HG03571 (cell line): Measurements from ENCODE around the gene CASP1.
A peak's percentile ranks its signal among the peaks of the same experiment; 100 is the strongest.
"Not testable (repeated sequence)": the region's sequence is repeated elsewhere in the genome, so short reads cannot be mapped to it uniquely, and the experiment has no call there.

Source experiments
- ATAC-seq: cut with Tn5 transposase; IDR thresholded peaks from one replicate; pipeline ENCODE4 v1.9.1; 2021; ENCODE audit not compliant: unreplicated experiment

CASP1 gene

GRCh38 chr11:105034813-105035620, at the start of gene CASP1:
TSS of gene CASP1 (minus strand) at chr11:105035144. CDS start at chr11:105035113, 31 bp downstream.
- peak; percentile 98 for ATAC-seq

GRCh38 chr11:105081412-105082150, 46.6 kb upstream of the CASP1 start:
- ATAC-seq, result no peak

GRCh38 chr11:105080171-105080906, 45.4 kb upstream of the CASP1 start:
- ATAC-seq, result not testable (repeated sequence)

DNA sequence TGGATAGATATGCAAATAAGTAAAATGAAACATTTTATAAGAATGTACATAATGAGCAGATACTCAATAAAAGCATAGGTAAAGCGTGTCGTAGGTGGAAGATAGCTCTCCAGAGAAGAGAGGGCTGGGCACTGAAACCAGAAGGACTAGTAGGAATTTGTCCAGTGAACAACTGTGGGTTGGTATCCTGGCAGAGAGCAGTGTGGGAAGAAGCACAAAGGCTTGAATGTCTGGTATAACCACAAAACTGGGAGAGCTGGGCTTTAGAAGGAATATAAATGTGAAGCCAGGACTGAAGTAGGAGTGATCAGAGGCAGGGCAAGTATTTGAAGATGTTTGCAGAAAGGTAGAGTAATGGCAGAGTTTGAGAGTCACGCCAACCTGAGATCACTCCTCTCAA, 43.3 kb upstream of the CASP1 start:
- ATAC-seq, result no peak

DNA sequence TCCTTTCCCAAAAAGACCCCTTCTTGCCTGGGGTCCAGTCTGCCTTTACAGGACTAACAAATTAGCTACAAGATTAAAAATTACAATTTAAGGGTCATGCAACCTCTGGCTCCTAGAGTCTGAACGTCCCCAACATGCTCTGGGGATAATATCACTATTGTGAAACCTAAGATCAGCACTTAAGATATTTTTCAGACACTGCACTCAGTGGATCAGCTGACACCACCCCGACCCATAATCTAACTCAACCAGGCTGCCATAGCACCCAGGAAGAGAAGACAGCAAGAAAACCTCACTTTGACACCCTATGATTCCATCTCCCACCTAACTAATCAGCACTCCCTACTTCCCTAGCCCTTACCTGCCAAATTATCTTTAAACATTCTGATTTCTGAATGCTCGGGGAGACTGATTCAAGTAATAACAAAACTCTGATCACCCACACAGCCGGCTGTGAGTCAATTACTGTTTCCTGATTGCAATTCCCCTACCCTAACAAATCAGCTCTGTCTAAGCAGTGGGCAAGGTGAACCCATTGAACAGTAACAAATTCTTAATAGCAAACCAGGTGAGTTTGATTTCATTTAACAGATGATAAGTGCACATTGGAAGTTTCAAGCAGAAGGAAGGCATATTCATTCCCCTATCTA, 42.3 kb upstream of the CASP1 start:
- ATAC-seq, result not testable (repeated sequence)

- no peak for ATAC-seq
These were observed 39.2 kb upstream of the CASP1 start for GRCh38 chr11:105074166-105074530.

DNA sequence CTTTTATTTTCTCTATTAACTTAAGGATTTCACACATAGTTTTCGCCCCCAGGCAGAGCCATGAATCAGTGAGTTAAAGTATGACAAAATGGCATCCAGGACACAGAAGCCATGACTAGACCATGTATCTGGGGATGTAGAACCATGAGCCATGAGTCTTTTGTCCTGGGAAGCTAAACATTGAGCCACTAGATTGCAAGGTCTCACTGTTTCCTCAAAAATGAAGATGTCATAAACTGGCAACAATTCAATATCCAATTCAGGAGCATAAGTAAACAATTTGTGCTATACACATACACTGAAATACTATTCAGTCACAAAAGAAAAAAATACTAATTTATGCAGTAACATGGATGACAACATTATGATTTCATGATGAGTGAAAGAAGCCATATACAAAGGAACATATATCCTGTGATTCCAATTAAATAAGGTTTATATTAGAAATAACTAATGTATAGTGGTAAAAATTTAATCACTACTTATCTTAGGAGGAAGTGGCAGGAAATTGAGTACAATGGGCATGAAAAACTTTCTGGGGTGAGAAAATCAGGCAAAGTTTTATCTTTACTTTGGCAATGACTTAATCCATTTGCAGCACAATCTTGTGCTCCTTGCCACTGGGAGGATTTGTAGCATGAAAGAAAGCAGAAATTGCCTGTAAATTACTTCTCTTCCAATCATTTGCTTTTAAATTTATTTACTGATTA, 38.7 kb upstream of the CASP1 start:
- ATAC-seq, result no peak

GRCh38 chr11:105072080-105072479, 37.1 kb upstream of the CASP1 start:
- ATAC-seq, result not testable (repeated sequence)

DNA sequence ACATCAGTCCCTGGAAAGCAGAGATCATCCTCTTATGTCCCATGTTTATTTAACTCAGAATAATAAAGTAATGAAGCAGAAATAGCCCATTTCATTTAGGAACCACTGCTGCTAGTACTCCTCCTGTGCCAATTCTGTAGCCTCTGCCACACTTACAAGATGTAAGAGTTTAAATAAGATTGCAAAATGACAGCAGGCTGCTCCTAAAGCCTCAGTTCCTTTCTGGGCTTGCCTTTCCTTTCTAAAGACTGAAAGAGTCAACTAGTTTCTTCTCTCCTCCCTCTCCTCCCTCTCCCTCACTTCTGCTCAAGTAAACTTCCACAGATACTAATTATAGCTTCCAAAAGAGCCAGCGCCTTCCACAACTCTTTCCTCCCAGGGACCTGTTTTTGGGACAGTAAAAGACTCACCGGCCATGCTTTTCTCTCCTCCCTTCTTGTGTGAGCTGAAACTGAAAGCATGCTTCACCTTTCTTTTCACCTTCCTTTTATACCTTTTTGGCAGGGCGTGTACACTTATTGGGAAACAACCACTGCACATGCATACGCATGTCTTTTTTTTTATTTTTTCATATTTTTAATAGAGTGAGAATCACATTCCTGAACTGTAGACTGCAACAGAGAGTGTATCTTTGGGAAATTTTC, 36.3 kb upstream of the CASP1 start:
- ATAC-seq, result no peak

DNA sequence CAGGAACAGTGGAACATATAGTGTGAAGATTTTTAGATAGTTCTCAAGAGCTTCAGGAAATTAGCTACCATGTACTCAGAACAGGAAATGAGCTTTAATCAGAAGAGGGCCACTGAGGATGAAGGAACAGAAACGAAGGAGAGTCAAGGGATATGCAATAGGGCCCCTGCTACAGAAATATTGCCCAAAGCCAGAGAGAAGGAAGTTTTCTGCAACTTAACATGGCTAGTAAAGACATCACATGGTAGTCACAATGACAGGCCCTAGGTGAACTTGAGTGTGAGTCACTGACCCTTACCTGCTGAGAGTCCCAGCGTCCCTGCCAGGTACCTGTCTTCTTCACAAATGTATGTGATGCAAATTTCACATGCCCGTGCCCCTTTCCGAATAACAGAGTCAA, 35.4 kb upstream of the CASP1 start:
- no peak for ATAC-seq

- ATAC-seq, result not testable (repeated sequence)
These were observed 34.8 kb upstream of the CASP1 start for GRCh38 chr11:105069749-105070148.

DNA sequence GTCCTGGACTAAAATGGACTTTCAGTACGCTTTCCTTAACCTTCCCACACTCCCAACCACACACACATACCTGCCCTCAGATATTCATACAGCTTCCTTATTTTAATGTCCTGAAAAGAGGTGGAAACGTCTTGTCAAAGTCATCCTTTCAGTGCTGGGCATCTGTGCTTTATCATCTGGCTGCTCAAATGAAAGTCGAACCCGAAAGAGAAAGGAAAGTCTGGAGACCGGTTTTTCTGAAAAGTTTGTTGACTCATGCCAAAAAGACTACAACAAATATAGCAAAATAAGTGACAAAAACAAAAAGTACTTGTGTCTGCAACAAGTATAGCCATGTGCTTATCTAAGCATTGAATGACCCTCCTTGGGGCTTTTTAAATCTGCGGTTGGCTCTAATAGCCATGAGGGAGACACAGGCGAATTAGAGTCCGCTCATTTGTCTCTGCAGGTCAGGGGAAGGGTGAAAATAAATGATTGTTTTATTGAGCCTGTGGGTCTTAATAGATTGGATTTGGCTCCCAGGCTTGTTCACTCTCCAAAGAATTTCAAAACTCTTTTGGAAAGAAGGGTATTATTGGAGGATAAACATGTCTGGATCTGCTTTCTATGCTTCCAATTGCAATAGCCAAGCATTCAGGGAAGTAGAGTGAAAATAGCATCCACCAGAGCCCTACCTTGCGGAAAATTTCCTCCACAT, 28.4 kb upstream of the CASP1 start:
- ATAC-seq, result not testable (repeated sequence)

DNA sequence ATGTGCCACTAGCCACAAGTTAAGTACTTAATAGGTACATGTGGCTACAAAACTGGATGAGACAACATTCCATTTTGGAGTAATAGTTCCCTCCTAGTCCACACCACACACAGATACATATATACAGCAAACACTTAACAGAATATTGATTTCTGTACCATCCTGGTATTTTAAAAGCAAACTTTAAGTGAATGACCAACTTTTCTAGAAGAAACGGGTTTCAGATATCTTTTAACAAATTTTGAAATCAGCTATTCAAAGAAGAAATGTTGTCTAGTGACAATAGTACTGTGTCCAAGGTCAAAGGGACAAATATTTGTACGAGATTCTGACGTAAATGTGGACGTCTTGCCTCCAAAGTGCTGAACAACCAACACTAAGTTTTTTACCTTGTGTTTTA, 22.5 kb upstream of the CASP1 start:
- ATAC-seq, result no peak

DNA sequence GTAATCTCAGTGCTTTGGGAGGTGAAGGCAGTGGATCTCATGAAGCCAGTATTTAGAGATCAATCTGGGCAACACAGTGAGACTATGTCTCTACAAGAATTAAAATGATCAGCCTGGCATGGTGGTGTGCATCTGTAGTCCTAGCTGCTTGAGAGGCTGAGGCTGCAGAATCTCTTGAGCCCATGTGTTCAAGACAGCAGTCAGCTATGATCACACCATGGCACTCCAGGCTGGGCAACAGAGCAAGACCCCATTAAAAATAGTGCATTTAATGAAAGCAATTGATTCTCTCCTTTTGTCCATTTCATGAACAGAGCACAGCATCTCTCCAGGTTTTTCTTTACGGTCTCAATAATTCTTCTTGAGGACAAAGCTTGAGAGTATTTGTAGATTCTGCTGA, 21.5 kb upstream of the CASP1 start:
- ATAC-seq, result no peak

GRCh38 chr11:105054723-105055493, 20.0 kb upstream of the CASP1 start:
- no peak for ATAC-seq

DNA sequence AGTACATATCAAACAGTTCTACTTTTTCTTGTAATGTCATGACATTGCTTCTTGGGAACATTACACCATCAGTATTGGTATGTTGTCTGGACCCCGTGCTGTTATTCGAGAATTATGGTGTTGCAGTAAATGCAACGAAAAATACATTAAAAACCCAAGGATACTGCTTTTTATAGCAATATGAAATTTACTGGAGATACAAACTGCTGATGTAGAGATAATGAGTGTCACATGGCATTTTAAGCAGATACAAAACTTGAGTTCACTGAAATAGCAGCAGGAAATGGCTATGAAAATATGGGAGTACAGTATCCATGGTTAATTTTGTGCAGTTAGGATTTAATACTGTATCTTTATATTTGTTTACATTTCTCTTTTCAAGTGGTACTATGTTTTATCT, 17.5 kb upstream of the CASP1 start:
- ATAC-seq, result no peak

- ATAC-seq, result no peak
These were observed 16.6 kb upstream of the CASP1 start for GRCh38 chr11:105051559-105051958.

DNA sequence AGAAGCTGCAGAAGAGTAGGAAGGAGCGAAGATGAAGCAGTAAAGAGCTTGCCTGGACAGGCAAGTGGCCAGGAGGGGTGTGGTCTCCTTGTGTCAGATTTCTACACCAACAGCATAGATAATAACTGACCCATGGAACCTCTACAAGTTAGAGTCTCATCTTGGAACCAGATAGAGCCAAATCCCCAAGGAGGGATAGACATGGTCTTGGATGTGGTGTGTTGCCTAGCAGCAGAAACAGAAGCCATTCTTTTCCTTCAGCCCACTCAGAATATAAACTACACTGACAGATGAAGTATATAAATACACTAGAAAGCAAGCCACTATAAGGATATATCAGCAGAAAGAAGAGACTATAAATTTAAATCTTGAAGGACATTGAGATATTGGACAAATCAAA, 14.5 kb upstream of the CASP1 start:
- ATAC-seq, result no peak
